Activated CD4-positive, alpha-beta T cell treated with anti-CD3 and anti-CD28 coated beads for 36 hours (primary cell): ENCODE measurements around the gene AQP6. TPM values are rescaled to one million over a fixed set of nuclear protein-coding genes. Genes with fewer than 3 reads are reported as not detected.

Experiments
- ATAC-seq: fragments of 200-7000 bp; cut with Tn5 transposase; one replicate; pipeline ENCODE4 v1.10.0; 2021; ENCODE audit warnings: mild to moderate bottlenecking, moderate library complexity
- CTCF ChIA-PET: fragments of 350-600 bp; sonication (Branson Sonifier 250); formaldehyde crosslinking; loops from one replicate; lab custom pipeline; 2021; ENCODE audit warnings: antibody characterized with exemption; lab: Charles Lee
- POLR2A ChIA-PET: fragments of 350-600 bp; sonication (Branson Sonifier 250); formaldehyde crosslinking; loops from one replicate; lab custom pipeline; 2021; ENCODE audit warnings: antibody characterized with exemption, inconsistent platforms; lab: Charles Lee
- DNase-seq: peaks from one replicate; pipeline ENCODE4 v3.0.0-alpha.2; 2020
- H3K27ac Mint-ChIP-seq: one replicate; pipeline ENCODE4 v1.8.0; 2021; ENCODE audit warnings: mixed read lengths
- H3K27me3 Mint-ChIP-seq: one replicate; pipeline ENCODE4 v1.8.0; 2021; ENCODE audit warnings: mixed read lengths
- H3K36me3 Mint-ChIP-seq: one replicate; pipeline ENCODE4 v1.8.0; 2021; ENCODE audit warnings: low read depth, mixed read lengths
- H3K4me1 Mint-ChIP-seq: one replicate; pipeline ENCODE4 v1.8.0; 2021; ENCODE audit warnings: mixed read lengths
- H3K4me3 Mint-ChIP-seq: one replicate; pipeline ENCODE4 v1.8.0; 2021; ENCODE audit warnings: mild to moderate bottlenecking, moderate library complexity, mixed read lengths
- H3K9me3 Mint-ChIP-seq: one replicate; pipeline ENCODE4 v1.8.0; 2021; ENCODE audit warnings: low read depth, mixed read lengths
- intact Hi-C, 2 experiments: fragments of 100-400 bp; cut with DNase I in 1 of 2; cut with micrococcal nuclease in 1 of 2; formaldehyde crosslinking; loops; one replicate each; pipeline versions ENCODE4 v1.14.2 to v1.15.1; 2022 to 2024; cut with DNase I, micrococcal nuclease
- total RNA-seq, 2 experiments: library from RNA; stranded (reverse); gene quantifications; one replicate each; pipeline ENCODE4 v1.2.3, GENCODE V29; 2021

AQP6 gene
- total RNA-seq, 2 experiments from 2014 or later: not detected

GRCh38 chr12:49973361-49973830 is 649 bp downstream of the AQP6 start:
- no peak overlapping the region for H3K27ac Mint-ChIP-seq
- ChIA-PET CTCF (interaction anchor here (1.1 kb wide), 1 partner anchor 82 kb away, joined by 4 read pairs; no protein-coding TSS in a partner anchor), POLR2A (no interaction called here)
- no peaks in the 10 kb centered on the region for H3K9me3 Mint-ChIP-seq
- H3K27me3 Mint-ChIP-seq: no peaks in the 10 kb centered on the region
- intact Hi-C loops: no loop called here
- H3K4me3 Mint-ChIP-seq: no peak overlapping the region
- H3K36me3 Mint-ChIP-seq: no peaks in the 10 kb centered on the region
- H3K4me1 Mint-ChIP-seq: no peaks in the 10 kb centered on the region
- ATAC-seq (no peak), DNase-seq (no peak)

GRCh38 chr12:49974231-49974675 is 1.5 kb downstream of the AQP6 start:
- Mint-ChIP-seq H3K27ac (no peak overlapping the region), H3K9me3 (no peaks in the 10 kb centered on the region), H3K27me3 (no peaks in the 10 kb centered on the region), H3K4me1 (no peaks in the 10 kb centered on the region), H3K4me3 (no peak overlapping the region), H3K36me3 (no peaks in the 10 kb centered on the region)
- DNase-seq: no peak
- intact Hi-C loops: no loop called here
- no peak for ATAC-seq
- ChIA-PET POLR2A (no interaction called here), CTCF (interaction anchor here (1.1 to 2.9 kb wide), 4 partner anchors 7 to 82 kb away, joined by 3 to 14 read pairs (median 4); no protein-coding TSS in a partner anchor)

- Mint-ChIP-seq H3K4me3 (no peak overlapping the region), H3K9me3 (no peaks in the 10 kb centered on the region), H3K4me1 (no peaks in the 10 kb centered on the region), H3K27ac (no peak overlapping the region), H3K27me3 (no peaks in the 10 kb centered on the region), H3K36me3 (no peaks in the 10 kb centered on the region)
- intact Hi-C loops: no loop called here
- ChIA-PET CTCF (interaction anchor here (0.7 to 2.9 kb wide), 4 partner anchors 8 to 81 kb away, joined by 3 to 14 read pairs (median 3); no protein-coding TSS in a partner anchor), POLR2A (no interaction called here)
- DNase-seq (no peak), ATAC-seq (no peak)
Observed at GRCh38 chr12:49974677-49975317, 2.0 kb downstream of the AQP6 start.

GRCh38 chr12:49975318-49975761 is 2.6 kb downstream of the AQP6 start:
- CTCF ChIA-PET: interaction anchor here (0.7 to 2.9 kb wide), 3 partner anchors 9 to 81 kb away, joined by 3 to 14 read pairs (median 3); no protein-coding TSS in a partner anchor
- H3K27ac Mint-ChIP-seq: no peak overlapping the region
- no peaks in the 10 kb centered on the region for H3K36me3 Mint-ChIP-seq
- POLR2A ChIA-PET: no interaction called here
- H3K9me3 Mint-ChIP-seq: no peaks in the 10 kb centered on the region
- intact Hi-C loops: no loop called here
- no peaks in the 10 kb centered on the region for H3K4me1 Mint-ChIP-seq
- no peak overlapping the region for H3K4me3 Mint-ChIP-seq
- DNase-seq (no peak), ATAC-seq (no peak)
- no peaks in the 10 kb centered on the region for H3K27me3 Mint-ChIP-seq

- Mint-ChIP-seq H3K4me3 (no peak overlapping the region), H3K27me3 (no peaks in the 10 kb centered on the region), H3K27ac (no peak overlapping the region), H3K36me3 (no peaks in the 10 kb centered on the region), H3K4me1 (no peaks in the 10 kb centered on the region), H3K9me3 (no peaks in the 10 kb centered on the region)
- ATAC-seq: no peak
- DNase-seq: no peak
- ChIA-PET POLR2A (no interaction called here), CTCF (interaction anchor here (2.9 kb wide), 1 partner anchor 10 kb away, joined by 14 read pairs; no protein-coding TSS in a partner anchor)
- intact Hi-C loops: no loop called here
Observed at GRCh38 chr12:49976557-49976956, 3.8 kb downstream of the AQP6 start.

GRCh38 chr12:49978125-49978524 is 5.4 kb downstream of the AQP6 start:
- POLR2A ChIA-PET: interaction anchor here (0.8 kb wide), 1 partner anchor 9 kb away, joined by 3 read pairs; no protein-coding TSS in a partner anchor
- CTCF ChIA-PET: interaction anchor here (0.7 to 10.5 kb wide), 7 partner anchors 10 to 111 kb away, joined by 3 to 98 read pairs (median 3); no protein-coding TSS in a partner anchor
- no peaks in the 10 kb centered on the region for H3K4me1 Mint-ChIP-seq
- no peaks in the 10 kb centered on the region for H3K36me3 Mint-ChIP-seq
- DNase-seq (no peak), ATAC-seq (no peak)
- no peak overlapping the region for H3K27ac Mint-ChIP-seq
- H3K9me3 Mint-ChIP-seq: no peaks in the 10 kb centered on the region
- no peaks in the 10 kb centered on the region for H3K27me3 Mint-ChIP-seq
- H3K4me3 Mint-ChIP-seq: no peak overlapping the region
- intact Hi-C loops: no loop called here

GRCh38 chr12:49979016-49979586 is 6.4 kb downstream of the AQP6 start:
- Mint-ChIP-seq H3K36me3 (no peaks in the 10 kb centered on the region), H3K4me1 (no peaks in the 10 kb centered on the region), H3K27me3 (no peaks in the 10 kb centered on the region), H3K9me3 (no peaks in the 10 kb centered on the region), H3K4me3 (no peak overlapping the region), H3K27ac (no peak overlapping the region)
- ATAC-seq: no peak
- no peak for DNase-seq
- intact Hi-C loops: no loop called here
- POLR2A ChIA-PET: no interaction called here
- CTCF ChIA-PET: interaction anchor here (1.0 to 10.5 kb wide), 7 partner anchors 11 to 112 kb away, joined by 3 to 98 read pairs (median 3); no protein-coding TSS in a partner anchor

GRCh38 chr12:49979791-49980190 is 7.0 kb downstream of the AQP6 start:
- Mint-ChIP-seq H3K27me3 (no peaks in the 10 kb centered on the region), H3K4me3 (no peak overlapping the region), H3K4me1 (no peaks in the 10 kb centered on the region), H3K27ac (no peak overlapping the region), H3K9me3 (no peaks in the 10 kb centered on the region), H3K36me3 (no peaks in the 10 kb centered on the region)
- intact Hi-C loops: no loop called here
- CTCF ChIA-PET: interaction anchor here (0.8 to 10.5 kb wide), 4 partner anchors 12 to 91 kb away, joined by 3 to 98 read pairs (median 6); no protein-coding TSS in a partner anchor
- POLR2A ChIA-PET: no interaction called here
- DNase-seq (no peak), ATAC-seq (no peak)

- Mint-ChIP-seq H3K27ac (no peak overlapping the region), H3K27me3 (no peaks in the 10 kb centered on the region), H3K4me1 (no peaks in the 10 kb centered on the region), H3K9me3 (no peaks in the 10 kb centered on the region), H3K4me3 (no peak overlapping the region), H3K36me3 (no peaks in the 10 kb centered on the region)
- intact Hi-C loops: no loop called here
- DNase-seq: no peak
- ChIA-PET POLR2A (interaction anchor here (0.6 kb wide), 1 partner anchor 34 kb away, joined by 3 read pairs; no protein-coding TSS in a partner anchor), CTCF (interaction anchor here (0.7 to 10.5 kb wide), 5 partner anchors 13 to 95 kb away, joined by 3 to 98 read pairs (median 5); no protein-coding TSS in a partner anchor)
- no peak for ATAC-seq
Observed at GRCh38 chr12:49980501-49981349, 8.0 kb downstream of the AQP6 start.

GRCh38 chr12:49982246-49983087 is 9.7 kb downstream of the AQP6 start:
- peaks cover 6% of the 10 kb centered on the region for H3K4me1 Mint-ChIP-seq
- ATAC-seq: no peak
- H3K27ac Mint-ChIP-seq: no peak overlapping the region
- POLR2A ChIA-PET: interaction anchor here (0.6 kb wide), 1 partner anchor 73 kb away, joined by 6 read pairs; no protein-coding TSS in a partner anchor
- no peaks in the 10 kb centered on the region for H3K9me3 Mint-ChIP-seq
- H3K4me3 Mint-ChIP-seq: no peak overlapping the region
- no peaks in the 10 kb centered on the region for H3K27me3 Mint-ChIP-seq
- peaks cover 6% of the 10 kb centered on the region for H3K36me3 Mint-ChIP-seq
- CTCF ChIA-PET: interaction anchor here (0.9 to 10.5 kb wide), 7 partner anchors 11 to 193 kb away, joined by 3 to 98 read pairs (median 3); no protein-coding TSS in a partner anchor
- intact Hi-C loops: no loop called here
- no peak for DNase-seq
